ENCODE measurements around the gene RBM19.

GRCh38 chr12:113983777-113984448 is 17.8 kb upstream of the RBM19 start:
- no peak for TF ChIP-seq CTCF (IDR thresholded peaks at IDR 0.05 in 8 of 11, conservative IDR thresholded peaks at IDR 0.05 in 3 of 11)
- TF ChIP-seq POLR2AphosphoS5 (IDR thresholded peaks at IDR 0.05), result no peak
